ENCODE measurements around the gene PELI2.

GRCh38 chr14:56321861-56322260 is 203.7 kb downstream of the PELI2 start:
- TF ChIP-seq SP1 (IDR thresholded peaks at IDR 0.05; ENCODE audit: low read depth) (no peak), ATF3 (IDR thresholded peaks at IDR 0.05) (no peak), CTCF (IDR thresholded peaks at IDR 0.05 in 2 of 3, conservative IDR thresholded peaks at IDR 0.05 in 1 of 3; ENCODE audit: borderline replicate concordance in 1 of 3, insufficient read depth in 1 of 3, low read depth in 2 of 3, low read length in 2 of 3) (no peak), CEBPB (IDR thresholded peaks at IDR 0.05; ENCODE audit: low read depth) (no peak), ZNF274 (IDR thresholded peaks at IDR 0.05; ENCODE audit: low read depth, low read length) (no peak), POLR2A (IDR thresholded peaks at IDR 0.05; ENCODE audit: borderline replicate concordance, extremely low read depth, insufficient read depth, insufficient read length) (no peak)
